Coronary artery (tissue), 2 donors: Measurements from ENCODE around the gene SLC26A11.

ENCODE experiments used
- DNase-seq: peaks from one replicate; pipeline ENCODE4 v3.0.0-alpha.2; 2017; ENCODE audit warnings: low spot score
- H3K27ac ChIP-seq, 2 donors: fragments of 200-600 bp; sonication (generic); one replicate each; pipeline ENCODE4 v1.5.1; 2016 to 2019
- H3K4me3 ChIP-seq: fragments of 200-600 bp; sonication (generic); 2 replicates; pipeline ENCODE4 v1.5.1; 2016; ENCODE audit warnings: mild to moderate bottlenecking, moderate library complexity
- CTCF ChIP-seq: fragments of 200-600 bp; sonication (generic); IDR thresholded peaks from one replicate; pipeline ENCODE4 v1.5.1; 2019; ENCODE audit warnings: antibody characterized with exemption

The SLC26A11 gene

GRCh38 chr17:80284631-80285030 is 64.4 kb downstream of the SLC26A11 start:
- Histone ChIP-seq H3K4me3 (no peak overlapping the region), H3K27ac (no peak overlapping the region)
- no peak for DNase-seq
- no peak for TF ChIP-seq CTCF

DNA sequence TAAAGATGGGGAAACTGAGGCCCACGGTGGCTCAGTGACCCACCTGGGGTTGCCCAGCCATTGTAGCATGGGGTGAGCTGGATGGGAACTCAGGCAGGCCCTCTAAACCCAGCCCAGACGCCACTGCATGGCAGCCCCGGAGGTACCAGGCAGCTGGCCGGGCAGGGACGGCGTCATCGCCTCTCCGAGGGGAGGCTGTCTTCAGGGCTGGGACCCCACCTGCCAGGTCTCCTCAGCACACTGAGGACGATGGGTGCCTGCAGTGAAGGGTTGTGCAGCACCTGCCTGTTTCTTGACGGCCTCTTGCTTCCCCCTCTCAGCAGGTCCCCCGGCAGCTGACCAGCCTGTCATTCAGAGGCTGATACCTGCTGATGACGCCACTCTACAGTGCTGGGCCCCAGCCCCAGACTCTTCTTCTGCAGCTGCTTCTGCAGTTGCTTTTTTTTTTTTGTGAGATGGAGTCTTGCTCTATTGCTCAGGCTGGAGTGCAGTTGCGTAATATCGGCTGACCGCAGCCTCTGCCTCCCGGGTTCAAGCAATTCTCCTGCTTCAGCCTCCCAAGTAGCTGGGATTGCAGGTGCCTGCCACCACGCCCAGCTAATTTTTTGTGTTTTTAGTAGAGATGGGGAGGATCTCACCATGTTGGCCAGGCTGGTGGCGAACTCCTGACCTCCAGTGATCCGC is 65.2 kb downstream of the SLC26A11 start:
- no peak overlapping the region for H3K4me3 ChIP-seq
- no peak for DNase-seq
- no peak for TF ChIP-seq CTCF
- no peak overlapping the region for H3K27ac ChIP-seq

GRCh38 chr17:80286638-80286960 is 66.4 kb downstream of the SLC26A11 start:
- Histone ChIP-seq H3K27ac (no peak overlapping the region), H3K4me3 (no peak overlapping the region)
- no peak for TF ChIP-seq CTCF
- no peak for DNase-seq

DNA sequence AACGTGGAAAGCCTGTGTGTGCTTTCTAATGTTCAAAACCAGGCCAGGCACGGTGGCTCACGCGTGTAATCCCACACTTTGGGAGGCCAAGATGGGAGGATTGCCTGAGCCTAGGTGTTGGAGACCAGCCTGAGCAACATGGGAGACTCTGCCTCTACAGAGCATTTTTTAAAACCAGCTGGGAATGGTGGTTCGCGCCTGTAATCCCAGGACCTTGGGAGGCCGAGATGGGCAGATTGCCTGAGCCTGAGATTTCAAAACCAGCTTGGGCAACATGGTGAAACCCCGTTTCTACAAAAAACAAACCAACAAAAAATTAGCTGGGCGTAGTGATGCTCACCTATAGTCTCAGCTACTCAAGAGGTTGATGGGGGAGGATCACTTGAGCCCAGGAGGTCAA is 66.8 kb downstream of the SLC26A11 start:
- Histone ChIP-seq H3K27ac (no peak overlapping the region), H3K4me3 (no peak overlapping the region)
- DNase-seq, result no peak
- no peak for TF ChIP-seq CTCF

- no peak for TF ChIP-seq CTCF
- H3K4me3 ChIP-seq, result no peak overlapping the region
- H3K27ac ChIP-seq, result peak overlapping the region in 1 of 2 donors; percentile 38
- DNase-seq, result no peak
Measured at GRCh38 chr17:80287806-80288567, 67.8 kb downstream of the SLC26A11 start.

GRCh38 chr17:80289616-80290015 is 69.4 kb downstream of the SLC26A11 start:
- Histone ChIP-seq H3K4me3 (no peak overlapping the region), H3K27ac (no peak overlapping the region)
- TF ChIP-seq CTCF, result no peak
- no peak for DNase-seq

GRCh38 chr17:80290156-80290555 is 69.9 kb downstream of the SLC26A11 start:
- H3K27ac ChIP-seq, result no peak overlapping the region
- H3K4me3 ChIP-seq, result no peak overlapping the region
- no peak for TF ChIP-seq CTCF
- DNase-seq, result no peak
